Spleen (tissue), 7 donors: ENCODE measurements around the gene C10orf88.

ENCODE experiments used
- POLR2AphosphoS5 ChIP-seq, 3 donors: sonication (generic); formaldehyde crosslinking; IDR thresholded peaks; one replicate each; pipeline ENCODE4 v1.5.1; 2017; ENCODE audit warnings: antibody characterized with exemption in 3 of 3
- TF ChIP-seq, protein P1 (sequence below), 11 experiments: fragments of 200-600 bp in 7 of 11; fragments of 450-650 bp in 4 of 11; sonication (generic) in 4 of 11; IDR thresholded peaks in 8 of 11; conservative IDR thresholded peaks in 3 of 11; 1 replicate in 7 of 11; 2 replicates in 4 of 11; pipeline versions ENCODE4 v1.4.0 to v1.8.0; 2016 to 2021; ENCODE audit warnings: antibody characterized with exemption in 11 of 11, inconsistent platforms in 4 of 11, mild to moderate bottlenecking in 1 of 11
- donor health status: DM: no; HTN: no; CAD: no; lungs with moderate emphysema.
- donor health status: DM: no; HTN: no; CAD: no.
- donor health status: DM: no; HTN: no; CAD: no.

DNA sequence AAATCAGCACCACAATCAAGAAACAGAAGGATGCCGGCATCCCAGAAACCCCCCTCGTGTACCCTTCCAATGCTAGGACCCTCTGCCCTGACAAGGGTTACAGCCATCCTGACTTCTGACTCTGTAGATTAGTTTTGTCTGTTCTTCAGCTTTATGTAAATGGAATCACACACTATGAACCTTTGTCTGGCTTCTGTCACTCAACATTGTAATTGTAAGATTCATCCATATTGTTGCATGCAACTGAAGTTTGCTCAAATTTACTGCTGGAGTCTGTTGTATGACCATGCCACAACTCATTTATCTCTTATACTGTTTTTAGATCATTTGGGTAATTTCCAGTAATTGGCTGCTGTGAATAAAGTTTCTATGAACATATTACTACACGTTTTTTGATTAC, 46.1 kb upstream of the C10orf88 start:
- TF ChIP-seq, protein P1, sequence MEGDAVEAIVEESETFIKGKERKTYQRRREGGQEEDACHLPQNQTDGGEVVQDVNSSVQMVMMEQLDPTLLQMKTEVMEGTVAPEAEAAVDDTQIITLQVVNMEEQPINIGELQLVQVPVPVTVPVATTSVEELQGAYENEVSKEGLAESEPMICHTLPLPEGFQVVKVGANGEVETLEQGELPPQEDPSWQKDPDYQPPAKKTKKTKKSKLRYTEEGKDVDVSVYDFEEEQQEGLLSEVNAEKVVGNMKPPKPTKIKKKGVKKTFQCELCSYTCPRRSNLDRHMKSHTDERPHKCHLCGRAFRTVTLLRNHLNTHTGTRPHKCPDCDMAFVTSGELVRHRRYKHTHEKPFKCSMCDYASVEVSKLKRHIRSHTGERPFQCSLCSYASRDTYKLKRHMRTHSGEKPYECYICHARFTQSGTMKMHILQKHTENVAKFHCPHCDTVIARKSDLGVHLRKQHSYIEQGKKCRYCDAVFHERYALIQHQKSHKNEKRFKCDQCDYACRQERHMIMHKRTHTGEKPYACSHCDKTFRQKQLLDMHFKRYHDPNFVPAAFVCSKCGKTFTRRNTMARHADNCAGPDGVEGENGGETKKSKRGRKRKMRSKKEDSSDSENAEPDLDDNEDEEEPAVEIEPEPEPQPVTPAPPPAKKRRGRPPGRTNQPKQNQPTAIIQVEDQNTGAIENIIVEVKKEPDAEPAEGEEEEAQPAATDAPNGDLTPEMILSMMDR (IDR thresholded peaks at IDR 0.05 in 8 of 11, conservative IDR thresholded peaks at IDR 0.05 in 3 of 11) = no peak
- TF ChIP-seq POLR2AphosphoS5 (IDR thresholded peaks at IDR 0.05) = no peak
